HG02678 (cell line): Measurements from ENCODE around the gene MINDY4.

Source experiments
- ATAC-seq: cut with Tn5 transposase; IDR thresholded peaks from one replicate; pipeline ENCODE4 v1.9.1; 2021; ENCODE audit warnings: mild to moderate bottlenecking, moderate library complexity; ENCODE audit not compliant: unreplicated experiment

The MINDY4 gene

GRCh38 chr7:30851651-30852307, 80.6 kb downstream of the MINDY4 start:
- ATAC-seq = no peak

GRCh38 chr7:30852308-30852684, 81.1 kb downstream of the MINDY4 start:
- no peak for ATAC-seq

GRCh38 chr7:30852744-30853288, 81.6 kb downstream of the MINDY4 start:
- no peak for ATAC-seq

- ATAC-seq = no peak
Measured at GRCh38 chr7:30853576-30853975, 82.4 kb downstream of the MINDY4 start.

- ATAC-seq = no peak
Measured at GRCh38 chr7:30855936-30856335, 84.7 kb downstream of the MINDY4 start.

GRCh38 chr7:30858576-30858975, 87.4 kb downstream of the MINDY4 start:
- no peak for ATAC-seq

- no peak for ATAC-seq
Measured at GRCh38 chr7:30859202-30859939, 88.2 kb downstream of the MINDY4 start.

- ATAC-seq = no peak
Measured at GRCh38 chr7:30859940-30860496, 88.8 kb downstream of the MINDY4 start.

GRCh38 chr7:30861612-30862011, 90.4 kb downstream of the MINDY4 start:
- ATAC-seq = no peak

- ATAC-seq = no peak
Measured at GRCh38 chr7:30862995-30863705, 91.9 kb downstream of the MINDY4 start.

GRCh38 chr7:30863706-30864035, 92.5 kb downstream of the MINDY4 start:
- ATAC-seq = no peak

GRCh38 chr7:30864101-30864500, 92.9 kb downstream of the MINDY4 start:
- ATAC-seq = no peak

- ATAC-seq = no peak
Measured at GRCh38 chr7:30865076-30865475, 93.9 kb downstream of the MINDY4 start.

GRCh38 chr7:30865821-30866220, 94.6 kb downstream of the MINDY4 start:
- ATAC-seq = no peak

- ATAC-seq = no peak
Measured at GRCh38 chr7:30866939-30867338, 95.7 kb downstream of the MINDY4 start.

GRCh38 chr7:30867483-30867882, 96.3 kb downstream of the MINDY4 start:
- no peak for ATAC-seq

GRCh38 chr7:30869794-30870611, 98.8 kb downstream of the MINDY4 start:
- no peak for ATAC-seq

- no peak for ATAC-seq
Measured at GRCh38 chr7:30870821-30871518, 99.8 kb downstream of the MINDY4 start.

GRCh38 chr7:30871655-30872054, 100.4 kb downstream of the MINDY4 start:
- ATAC-seq = no peak

- ATAC-seq = no peak
Measured at GRCh38 chr7:30873207-30873606, 102.0 kb downstream of the MINDY4 start.
